ENCODE results near the gene FOXC1. TPM values are rescaled to one million over a fixed set of nuclear protein-coding genes. Genes with fewer than 3 reads are reported as not detected.

The FOXC1 gene
- polyA plus RNA-seq, 1 donor from 2014 or later = 0.09 TPM

GRCh38 chr6:1594445-1595200, 15.1 kb upstream of the FOXC1 start:
- Histone ChIP-seq H2AFZ (ENCODE audit: low read depth, low read length) (no peak overlapping the region), H3K27me3 (ENCODE audit: insufficient read depth, low read depth, low read length) (no peaks in the 10 kb centered on the region)
- TF ChIP-seq RAD21 (conservative IDR thresholded peaks at IDR 0.05) (no peak), TAF1 (IDR thresholded peaks at IDR 0.05; ENCODE audit: low read depth) (no peak), REST (IDR thresholded peaks at IDR 0.05; ENCODE audit: borderline replicate concordance) (no peak), SMC3 (conservative IDR thresholded peaks at IDR 0.05; ENCODE audit: poor library complexity) (no peak), EP300 (conservative IDR thresholded peaks at IDR 0.05; ENCODE audit: poor library complexity, severe bottlenecking) (no peak), MXI1 (conservative IDR thresholded peaks at IDR 0.05; ENCODE audit: poor library complexity, severe bottlenecking) (no peak), POLR2AphosphoS5 (IDR thresholded peaks at IDR 0.05) (no peak), EZH2 (IDR thresholded peaks at IDR 0.05; ENCODE audit: borderline replicate concordance, insufficient read depth, low read length, poor library complexity, severe bottlenecking) (no peak), CTCF (IDR thresholded peaks at IDR 0.05; ENCODE audit: poor library complexity, severe bottlenecking) (no peak)

GRCh38 chr6:1595271-1596087, 14.2 kb upstream of the FOXC1 start:
- Histone ChIP-seq H3K9me2 (ENCODE audit: insufficient read depth, low read length) (no peaks in the 10 kb centered on the region), H3K79me2 (replicated peaks; ENCODE audit: insufficient read depth, low read length) (no peaks in the 10 kb centered on the region), H3K4me3 (ENCODE audit: low read length) (no peak overlapping the region), H3K9me3 (ENCODE audit: low read length) (no peaks in the 10 kb centered on the region), H3F3A (ENCODE audit: insufficient read depth, low read length, poor library complexity, severe bottlenecking) (no peaks in the 10 kb centered on the region), H3K4me2 (ENCODE audit: low read length) (no peak overlapping the region), H4K20me1 (ENCODE audit: insufficient read depth) (no peaks in the 10 kb centered on the region), H3K36me3 (ENCODE audit: insufficient read depth, low read length) (no peaks in the 10 kb centered on the region), H3K9ac (ENCODE audit: low read length) (no peak overlapping the region), H3K27ac (ENCODE audit: low read length) (no peak overlapping the region), H3K27me3 (ENCODE audit: insufficient read depth, low read depth, low read length) (peaks cover 2% of the 10 kb centered on the region), H2AFZ (ENCODE audit: low read depth, low read length) (no peak overlapping the region)
- TF ChIP-seq CTCF (IDR thresholded peaks at IDR 0.05; ENCODE audit: poor library complexity, severe bottlenecking) = no peak
- TF ChIP-seq TAF1 (IDR thresholded peaks at IDR 0.05; ENCODE audit: low read depth) = no peak
- no peak for TF ChIP-seq MXI1 (conservative IDR thresholded peaks at IDR 0.05; ENCODE audit: poor library complexity, severe bottlenecking)
- TF ChIP-seq EZH2 (IDR thresholded peaks at IDR 0.05; ENCODE audit: borderline replicate concordance, insufficient read depth, low read length, poor library complexity, severe bottlenecking) = no peak
- TF ChIP-seq REST (IDR thresholded peaks at IDR 0.05; ENCODE audit: borderline replicate concordance) = no peak
- TF ChIP-seq RAD21 (conservative IDR thresholded peaks at IDR 0.05) = no peak

More at GRCh38 chr6:1594445-1595200, 15.1 kb upstream of the FOXC1 start:
- Histone ChIP-seq H3K4me2 (ENCODE audit: low read length) (no peak overlapping the region), H3K27ac (ENCODE audit: low read length) (no peak overlapping the region), H4K20me1 (ENCODE audit: insufficient read depth) (no peaks in the 10 kb centered on the region), H3K36me3 (ENCODE audit: insufficient read depth, low read length) (no peaks in the 10 kb centered on the region), H3K9me3 (ENCODE audit: low read length) (no peaks in the 10 kb centered on the region), H3K79me2 (replicated peaks; ENCODE audit: insufficient read depth, low read length) (no peaks in the 10 kb centered on the region), H3K9ac (ENCODE audit: low read length) (no peak overlapping the region), H3K9me2 (ENCODE audit: insufficient read depth, low read length) (no peaks in the 10 kb centered on the region), H3K4me3 (ENCODE audit: low read length) (no peak overlapping the region), H3F3A (ENCODE audit: insufficient read depth, low read length, poor library complexity, severe bottlenecking) (no peaks in the 10 kb centered on the region)

Measured in neural cell (in vitro differentiated cells).